Dedifferentiated amniotic fluid mesenchymal stem cell (primary cell): Measurements from ENCODE around the gene SLC28A1.
"Not testable (repeated sequence)": the region's sequence is repeated elsewhere in the genome, so short reads cannot be mapped to it uniquely, and the experiment has no call there.

Experiments
- DNase-seq: peaks from one replicate; pipeline ENCODE4 v3.0.0-alpha.2; 2016; ENCODE audit errors: extremely low spot score

Gene SLC28A1

DNA sequence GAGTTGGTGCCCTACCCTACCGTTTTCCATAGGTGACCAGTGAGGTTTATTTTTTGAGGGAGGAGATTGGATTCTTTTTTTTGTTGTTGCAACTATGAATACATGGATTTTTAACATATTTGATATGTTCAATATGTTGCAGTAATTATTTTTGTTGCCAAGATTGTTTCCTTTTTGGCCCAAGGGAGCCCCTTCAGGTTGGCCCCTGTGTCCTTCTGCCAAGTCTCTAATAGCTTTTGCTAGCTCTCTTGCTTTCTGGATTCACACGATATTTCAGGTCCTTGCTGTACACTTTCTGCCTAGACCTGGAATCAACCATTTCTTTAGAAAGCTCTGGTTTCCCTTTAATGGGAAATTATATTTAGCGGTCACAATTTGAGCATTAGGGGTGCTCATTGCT is 22.7 kb upstream of the SLC28A1 start:
- no peak for DNase-seq

DNA sequence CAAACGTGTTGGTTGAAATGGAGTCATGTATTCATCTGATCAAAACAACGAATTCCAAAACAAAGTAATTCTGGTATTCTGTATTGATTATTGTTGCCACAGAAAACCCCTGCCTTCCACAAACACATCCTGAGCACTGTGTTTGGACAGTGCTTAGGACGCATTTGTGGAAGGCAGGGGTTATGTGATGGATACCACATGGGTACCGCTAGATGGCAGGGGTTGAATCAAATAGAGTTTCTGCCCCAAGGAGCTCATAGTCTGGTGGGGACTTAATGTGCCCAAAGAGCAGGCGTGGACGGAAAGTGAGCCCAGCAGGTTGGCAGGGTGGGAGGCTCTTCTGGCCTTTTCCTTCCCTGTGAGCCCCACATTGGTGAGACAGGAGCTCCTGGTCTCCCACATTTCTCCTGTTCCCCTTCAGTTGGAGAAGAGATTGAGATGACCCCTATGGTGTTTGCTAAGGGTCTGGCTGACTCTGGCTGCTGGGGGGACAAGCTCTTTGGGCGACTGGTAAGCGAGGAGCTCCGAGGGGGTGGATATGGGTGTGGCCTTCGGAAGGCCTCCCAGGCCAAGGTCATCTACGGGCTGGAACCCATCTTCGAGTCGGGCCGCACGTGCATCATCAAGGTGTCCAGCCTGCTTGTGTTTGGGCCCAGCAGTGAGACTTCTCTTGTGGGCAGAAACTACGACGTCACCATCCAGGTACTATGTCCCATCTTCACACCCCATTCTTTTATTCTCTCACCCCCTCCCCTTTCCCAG is 22.1 kb upstream of the SLC28A1 start:
- no peak for DNase-seq

DNA sequence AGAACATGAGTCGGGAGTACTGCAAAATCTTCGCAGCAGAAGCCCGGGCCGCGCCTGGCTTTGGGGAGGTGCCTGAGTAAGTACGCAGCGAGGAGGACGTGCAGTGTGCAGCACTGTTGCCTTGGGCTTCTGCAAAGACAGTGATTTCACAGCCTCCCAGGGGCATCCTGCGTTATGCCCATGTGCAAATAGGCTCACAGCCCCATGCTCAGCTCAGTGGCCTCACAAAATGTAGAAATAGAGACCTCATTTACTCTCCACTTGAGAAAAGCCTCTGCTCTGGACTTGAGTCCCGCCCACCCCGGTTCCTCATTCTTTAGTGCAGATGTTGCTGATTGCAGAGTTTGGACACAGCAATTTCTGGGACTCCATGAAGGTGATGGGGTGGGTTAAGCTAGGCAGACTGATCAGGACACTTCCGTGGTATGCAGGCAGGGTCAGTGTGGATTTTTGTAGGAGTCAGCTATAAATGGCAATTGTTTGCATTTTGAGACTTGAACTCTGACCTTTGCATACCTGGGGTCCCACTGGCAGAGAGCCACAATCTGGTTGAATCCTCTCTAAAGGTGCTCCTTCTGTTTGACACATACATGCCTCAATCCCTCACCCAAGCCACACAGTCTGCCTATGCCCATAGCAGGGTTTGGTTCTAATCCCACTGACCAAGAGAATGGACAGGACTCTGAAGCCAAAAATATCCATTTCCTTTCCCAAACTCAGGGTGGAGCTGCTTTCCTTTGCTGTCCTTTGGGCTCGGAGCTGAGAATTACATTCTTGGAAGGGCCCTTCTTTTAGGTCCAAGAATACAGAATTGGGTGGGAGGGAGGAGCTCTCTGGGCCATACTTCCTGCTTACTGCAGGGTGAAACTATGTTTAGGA is 20.7 kb upstream of the SLC28A1 start:
- no peak for DNase-seq

DNA sequence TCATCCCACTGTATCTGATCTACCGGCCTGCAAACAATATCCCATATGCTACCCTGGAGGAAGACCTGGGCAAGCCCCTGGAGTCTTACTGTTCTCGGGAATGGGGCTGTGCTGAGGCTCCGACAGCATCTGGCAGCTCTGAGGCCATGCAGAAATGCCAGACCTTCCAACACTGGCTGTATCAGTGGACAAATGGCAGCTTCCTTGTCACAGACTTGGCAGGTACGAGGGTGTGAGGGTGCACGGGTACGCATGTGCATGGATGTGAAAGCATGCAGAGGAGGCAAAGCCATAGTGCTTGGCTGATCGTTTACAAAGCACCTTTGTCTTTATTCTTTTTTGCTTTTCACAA is 20.0 kb upstream of the SLC28A1 start:
- no peak for DNase-seq

DNA sequence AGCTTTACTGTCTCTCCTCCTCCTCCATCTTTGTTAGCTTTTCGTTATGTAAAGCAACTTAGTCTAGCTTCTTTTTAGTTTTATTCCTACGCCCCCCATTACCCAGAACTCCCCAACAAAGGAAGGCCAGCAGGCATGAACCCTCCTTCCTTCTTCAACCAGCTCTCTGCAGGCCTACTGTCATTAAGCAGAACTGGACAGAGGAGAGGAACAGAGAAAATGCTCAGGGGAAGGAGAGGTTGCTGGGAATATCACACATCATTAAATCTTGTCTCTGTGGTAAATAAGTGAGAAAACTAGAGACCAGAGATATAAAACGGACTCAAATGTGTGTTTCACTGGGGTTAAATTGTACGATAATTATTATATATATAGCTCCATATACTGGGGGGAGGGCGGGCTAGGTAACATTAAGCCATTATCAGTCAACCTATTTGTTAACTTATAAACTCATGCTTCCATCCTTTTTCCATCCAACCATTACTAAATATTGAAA is 19.3 kb upstream of the SLC28A1 start:
- DNase-seq: no peak

DNA sequence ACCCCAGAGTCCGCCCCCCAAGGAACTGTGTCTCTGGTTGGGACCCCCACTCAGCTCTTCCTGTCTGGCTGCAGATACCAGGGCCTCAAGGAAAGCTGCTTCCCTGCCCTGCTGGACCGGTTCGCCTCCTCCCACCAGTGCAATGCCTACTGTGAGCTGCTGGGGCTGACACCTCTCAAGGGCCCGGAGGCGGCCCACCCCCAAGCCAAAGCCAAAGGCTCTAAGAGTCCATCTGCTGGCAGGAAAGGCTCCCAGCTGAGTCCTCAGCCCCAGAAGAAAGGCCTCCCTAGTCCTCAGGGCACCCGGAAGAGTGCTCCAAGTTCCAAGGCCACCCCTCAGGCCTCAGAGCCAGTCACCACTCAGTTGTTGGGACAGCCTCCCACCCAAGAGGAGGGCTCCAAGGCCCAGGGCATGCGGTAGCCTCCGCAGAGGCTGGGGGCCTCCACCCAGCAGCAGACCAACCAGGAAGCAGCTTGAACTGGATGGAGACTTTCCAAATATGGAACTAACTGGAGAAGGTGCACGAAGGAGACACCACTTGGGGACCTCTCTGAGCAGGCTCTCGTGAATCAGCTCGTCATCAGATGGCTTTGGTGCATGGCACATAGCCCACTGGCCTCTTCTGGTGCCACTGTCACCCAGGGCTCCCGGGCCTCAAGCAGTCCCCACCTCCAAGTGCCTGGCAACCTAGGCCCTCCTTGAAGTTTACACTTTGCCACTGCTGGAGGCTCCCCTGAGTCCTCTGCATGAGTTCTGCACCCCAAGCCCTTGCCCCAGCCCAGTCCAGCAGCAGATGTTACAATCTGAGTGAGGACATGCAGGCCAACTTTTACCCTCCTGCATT is 16.2 kb upstream of the SLC28A1 start:
- no peak for DNase-seq

DNA sequence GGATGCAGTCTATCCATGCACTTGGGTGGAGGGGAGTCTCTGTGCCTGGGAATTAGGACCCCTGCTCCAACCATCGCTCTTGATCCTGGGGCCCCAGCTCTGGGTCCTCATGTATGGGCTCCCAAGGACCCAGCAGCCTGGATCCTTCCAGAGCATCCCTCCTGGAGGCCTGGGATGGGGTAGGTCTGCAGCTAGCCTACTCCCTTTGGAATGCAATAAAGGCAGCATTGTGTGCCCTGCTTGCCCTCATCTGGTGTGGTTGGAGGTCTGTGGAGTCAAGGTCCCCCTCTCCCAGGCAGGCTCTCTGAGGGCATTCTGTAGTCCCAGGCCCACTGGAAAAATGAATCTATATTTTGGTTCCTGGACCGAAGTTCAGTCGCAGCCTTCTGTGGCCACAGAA is 15.0 kb upstream of the SLC28A1 start:
- DNase-seq: no peak

DNA sequence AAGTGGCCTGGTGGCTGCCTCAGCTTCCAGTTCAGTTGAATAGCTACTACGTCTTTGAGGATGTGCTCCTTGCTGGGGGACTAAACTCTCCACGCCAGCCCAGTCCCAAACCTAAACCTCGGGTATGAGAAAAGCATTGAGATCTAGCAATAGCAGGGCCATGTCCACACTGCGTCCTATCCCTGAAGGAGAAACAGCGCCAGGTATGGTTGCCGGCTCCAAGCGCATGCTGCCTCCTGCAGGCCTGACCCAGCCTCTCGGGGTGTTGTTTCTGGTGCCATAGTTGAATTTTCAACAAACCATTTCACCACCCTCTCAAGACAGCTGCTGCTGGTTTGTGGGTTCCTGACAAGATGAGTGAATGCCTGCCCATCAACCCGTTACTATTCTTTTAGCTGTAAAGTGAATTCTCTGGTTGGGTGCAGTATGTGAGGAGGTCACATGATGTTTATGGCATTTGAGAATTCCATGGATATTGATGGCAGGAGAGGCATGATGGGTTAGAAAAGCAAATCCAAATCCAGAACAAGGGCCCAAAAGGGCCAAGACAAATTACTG is 13.0 kb upstream of the SLC28A1 start:
- no peak for DNase-seq

DNA sequence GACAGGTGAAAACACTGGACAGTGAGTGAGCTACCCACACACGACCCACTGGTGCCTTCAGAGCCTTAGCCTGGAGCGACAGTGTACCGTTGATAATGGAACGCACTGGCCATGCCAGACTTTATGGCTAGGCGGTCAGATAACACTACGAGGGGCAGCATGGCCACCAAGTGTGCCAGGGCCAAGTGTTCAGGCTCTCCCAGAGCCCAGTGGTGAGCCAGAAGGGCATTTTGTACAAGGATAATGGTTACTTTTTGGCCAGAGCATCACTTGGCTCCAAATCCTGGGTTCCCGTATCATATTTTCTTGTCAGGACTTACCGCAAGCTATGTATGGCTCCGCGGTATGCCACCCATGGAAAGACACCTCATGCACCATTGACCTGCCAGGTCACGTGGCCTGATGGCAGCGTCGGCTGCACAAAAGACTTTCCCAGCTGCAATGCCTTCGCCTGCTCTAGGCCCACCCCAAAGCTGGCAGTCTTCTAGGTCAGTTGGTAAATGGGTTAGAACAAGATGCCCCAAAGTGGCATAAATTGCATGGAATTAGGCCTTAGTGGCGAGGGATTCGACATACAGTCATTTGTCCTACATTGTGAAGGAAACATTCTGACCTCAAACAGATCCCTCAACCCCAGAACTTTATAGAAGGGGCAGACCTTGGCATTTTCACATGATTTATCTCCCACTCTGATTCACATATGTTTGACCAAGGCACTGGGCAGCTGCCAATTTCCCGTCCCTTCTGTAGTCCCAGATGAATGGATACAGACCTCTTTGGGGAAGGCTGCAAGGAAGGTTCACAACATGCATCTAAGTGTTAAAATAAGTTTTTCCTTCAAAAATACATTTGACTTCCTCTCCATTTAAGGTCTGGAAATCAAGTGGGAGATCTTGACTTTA is 12.2 kb upstream of the SLC28A1 start:
- DNase-seq: no peak

DNA sequence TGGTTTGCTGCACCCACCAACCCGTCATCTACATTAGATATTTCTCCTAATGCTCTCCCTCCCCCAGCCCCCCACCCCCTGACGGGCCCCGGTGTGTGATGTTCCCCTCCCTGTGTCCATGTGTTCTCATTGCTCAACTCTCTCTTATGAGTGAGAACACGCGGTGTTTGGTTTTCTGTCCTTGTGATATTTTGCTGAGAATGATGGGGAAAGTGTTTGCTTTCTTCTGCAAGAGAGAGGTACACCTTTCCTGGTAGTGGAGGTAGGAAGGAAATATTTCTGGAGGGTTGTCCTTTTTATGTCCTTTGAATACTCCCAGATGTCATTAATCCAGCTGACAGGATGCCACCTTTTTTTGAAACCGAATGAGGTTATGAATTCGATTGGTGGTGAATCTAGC is 10.5 kb upstream of the SLC28A1 start:
- no peak for DNase-seq

DNA sequence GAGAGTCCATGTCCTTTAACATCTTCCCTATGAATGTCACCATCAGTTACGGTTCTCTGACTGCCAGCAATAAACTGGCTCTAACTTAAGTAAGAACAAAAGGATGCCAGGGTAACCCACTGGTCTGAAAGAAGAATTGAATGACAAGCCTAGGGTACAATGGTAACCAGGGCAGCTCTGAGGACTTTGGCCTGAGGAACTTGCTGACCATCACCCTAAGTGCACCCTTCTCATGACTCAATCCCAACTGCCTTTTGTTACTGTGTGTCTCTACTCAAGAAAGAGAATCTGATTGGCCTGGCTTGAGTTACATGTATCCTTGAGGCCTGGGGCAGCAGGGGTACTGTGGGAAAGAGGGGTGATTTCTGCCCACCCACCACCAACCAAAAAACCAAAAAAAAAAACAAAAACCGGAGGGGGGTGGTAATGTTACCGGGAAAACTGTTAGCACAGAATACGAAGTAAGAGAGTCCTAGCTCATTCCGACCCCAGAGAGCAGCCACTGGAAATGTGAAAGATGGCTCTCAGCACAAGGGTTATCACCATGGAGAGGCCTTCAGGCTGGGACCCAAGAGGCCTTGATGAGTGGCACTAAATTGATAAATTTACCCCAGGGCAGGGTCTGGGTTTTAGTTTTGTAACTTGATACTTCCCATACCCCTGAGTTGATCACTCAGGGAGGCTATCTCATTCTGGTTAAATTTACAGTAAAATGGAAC is 9.3 kb upstream of the SLC28A1 start:
- no peak for DNase-seq

DNA sequence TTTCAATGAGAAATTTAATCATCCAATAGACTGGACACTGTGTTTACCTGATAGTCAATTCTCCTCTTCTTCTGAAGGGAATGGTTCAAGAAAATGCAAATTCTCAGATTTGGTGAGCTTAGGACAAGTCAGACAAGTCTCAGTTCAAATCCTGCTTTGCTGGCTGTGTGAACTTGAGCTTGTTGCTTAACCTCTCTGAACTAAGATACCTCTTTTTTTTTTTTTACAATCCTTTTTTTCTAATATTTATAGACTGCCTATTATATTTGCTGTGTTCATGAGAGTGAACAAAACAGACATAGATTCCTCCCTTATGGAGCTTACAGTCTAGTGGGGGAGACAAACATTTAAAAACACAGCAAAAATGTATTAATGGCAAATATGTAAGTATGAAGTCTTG is 8.2 kb upstream of the SLC28A1 start:
- DNase-seq: no peak

DNA sequence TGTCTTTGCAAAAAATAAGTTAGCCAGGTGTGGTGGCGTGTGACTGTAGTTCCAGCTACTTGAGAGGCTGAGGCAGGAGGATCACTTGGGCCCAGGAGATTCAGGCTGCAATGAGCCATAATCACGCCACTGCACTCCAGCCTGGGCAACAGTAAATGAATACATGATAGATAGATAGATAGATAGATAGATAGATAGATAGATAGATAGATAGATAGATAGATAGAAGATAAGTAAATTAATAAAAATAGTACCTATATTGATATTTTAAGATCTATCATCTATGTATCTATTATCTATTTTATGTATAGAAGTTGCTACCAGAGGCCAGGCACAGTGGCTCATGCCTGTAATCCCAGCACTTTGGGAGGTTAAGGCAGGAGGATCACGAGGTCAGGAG is 6.8 kb upstream of the SLC28A1 start:
- DNase-seq: not testable (repeated sequence)

DNA sequence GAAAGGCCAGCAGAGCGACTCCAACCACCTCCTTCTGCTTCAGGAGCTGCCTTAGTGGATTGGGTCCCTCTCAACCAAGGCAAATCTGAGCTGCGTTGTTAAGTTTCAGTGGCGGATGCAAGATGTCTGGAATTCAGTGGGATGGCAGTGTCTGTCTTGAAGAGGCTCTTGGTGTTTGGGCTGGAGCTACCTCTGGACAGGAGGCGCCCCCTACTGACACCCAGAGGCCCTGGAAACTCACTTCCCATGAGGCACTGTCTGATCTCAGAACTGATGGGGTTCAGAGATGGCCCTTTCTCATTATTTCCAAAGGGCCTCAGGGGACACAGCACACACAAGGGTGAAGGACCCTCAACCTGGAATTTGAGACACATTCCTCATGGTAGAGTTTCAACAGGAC is 6.0 kb upstream of the SLC28A1 start:
- DNase-seq: no peak

DNA sequence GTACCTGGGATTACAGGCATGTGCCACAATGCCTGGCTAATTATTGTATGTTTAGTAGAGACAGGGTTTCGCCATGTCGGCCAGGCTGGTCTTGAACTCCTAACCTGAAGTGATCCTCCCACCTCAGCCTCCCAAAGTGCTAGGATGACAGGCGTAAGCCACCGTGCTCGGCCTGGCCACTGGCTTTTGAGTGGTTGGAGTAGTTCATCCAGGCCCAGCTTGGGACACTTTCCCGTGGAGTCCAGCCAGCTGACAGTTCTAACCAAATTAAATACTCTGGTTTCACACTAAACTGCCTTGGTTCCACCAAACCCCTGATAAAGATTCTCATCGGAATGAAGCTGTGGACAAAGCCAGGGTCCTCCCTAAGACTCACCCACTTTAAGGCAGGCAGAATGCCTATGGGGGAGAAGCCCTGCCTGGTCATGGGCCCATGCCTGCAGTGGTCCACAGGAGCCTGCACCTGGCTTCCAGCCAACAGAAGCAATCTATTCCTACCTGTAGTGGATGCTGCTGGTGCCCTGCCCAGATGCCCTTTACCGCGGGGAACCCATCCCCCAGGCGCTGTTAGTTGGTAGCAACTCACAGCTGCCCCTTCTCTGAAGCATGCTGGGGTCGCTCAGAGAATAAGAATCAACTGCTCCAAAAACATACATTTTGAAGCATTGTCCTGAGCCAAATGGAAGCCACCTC is 5.2 kb upstream of the SLC28A1 start:
- no peak for DNase-seq

DNA sequence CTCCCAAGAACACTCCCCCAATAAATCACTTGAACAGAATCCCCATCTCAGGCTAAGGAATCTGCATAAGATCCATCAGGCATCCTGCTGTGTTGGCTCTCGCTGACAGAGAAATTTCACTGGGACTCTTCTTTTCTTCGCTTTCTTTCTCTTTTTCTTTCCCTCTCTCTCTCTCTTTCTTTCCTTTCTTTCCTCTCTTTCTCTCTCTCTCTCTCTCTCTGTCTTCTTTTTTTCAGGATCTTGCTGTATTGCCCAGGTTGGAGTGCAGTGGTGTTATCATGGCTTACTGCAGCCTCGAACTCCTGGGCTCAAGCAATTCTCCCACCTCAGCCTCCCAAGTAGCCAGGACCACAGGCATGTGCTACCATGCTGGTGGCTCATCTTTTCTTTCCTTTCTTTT is 4.5 kb upstream of the SLC28A1 start:
- no peak for DNase-seq

DNA sequence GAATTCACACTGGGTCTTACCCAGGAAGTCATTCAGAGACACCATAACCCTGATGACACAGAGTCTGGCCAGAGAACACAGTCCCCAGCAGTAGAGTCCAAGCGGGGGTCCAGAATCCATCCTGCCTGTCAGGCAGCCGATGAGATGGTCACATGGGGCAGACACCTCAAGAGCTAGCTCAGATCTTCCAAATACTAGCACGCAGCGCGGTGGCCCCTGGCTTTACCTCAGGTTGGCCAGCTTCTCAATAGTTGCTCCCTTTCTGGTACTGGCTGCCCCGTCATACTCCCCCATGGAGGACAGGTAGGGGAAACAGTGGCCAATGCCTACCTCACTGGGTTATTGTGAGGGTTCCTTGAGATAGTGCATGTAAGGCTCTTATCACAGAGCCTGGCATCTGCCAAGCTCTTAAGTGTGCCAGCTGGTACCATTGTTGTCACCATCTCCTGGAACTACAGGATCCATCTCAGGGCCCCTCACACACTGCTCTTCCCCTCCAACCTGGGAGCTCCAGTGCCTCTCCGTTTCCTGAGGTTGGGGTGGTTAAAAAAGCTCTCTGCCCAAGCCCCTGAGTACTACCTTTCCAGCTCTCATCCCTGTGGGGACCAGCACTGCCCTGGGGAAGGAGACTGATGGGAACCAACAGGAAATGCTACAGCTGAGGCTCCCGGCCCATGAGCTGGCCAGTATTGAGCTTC is 3.5 kb upstream of the SLC28A1 start:
- DNase-seq: no peak

DNA sequence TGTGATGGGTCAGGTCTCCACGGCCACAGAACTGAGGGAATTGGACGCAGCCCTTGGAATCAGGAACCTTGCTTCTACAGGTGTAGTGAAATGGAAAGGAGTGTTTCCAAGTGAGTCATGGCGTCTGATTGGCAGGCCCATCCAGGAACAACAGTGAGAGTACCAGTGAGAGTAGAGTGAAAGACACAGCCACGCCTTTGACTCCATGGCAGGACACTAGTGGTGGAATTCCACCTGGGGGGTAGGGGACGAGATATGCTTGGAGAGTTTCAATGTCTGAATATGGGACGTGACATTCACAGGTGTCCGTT is 3.0 kb upstream of the SLC28A1 start:
- no peak for DNase-seq

DNA sequence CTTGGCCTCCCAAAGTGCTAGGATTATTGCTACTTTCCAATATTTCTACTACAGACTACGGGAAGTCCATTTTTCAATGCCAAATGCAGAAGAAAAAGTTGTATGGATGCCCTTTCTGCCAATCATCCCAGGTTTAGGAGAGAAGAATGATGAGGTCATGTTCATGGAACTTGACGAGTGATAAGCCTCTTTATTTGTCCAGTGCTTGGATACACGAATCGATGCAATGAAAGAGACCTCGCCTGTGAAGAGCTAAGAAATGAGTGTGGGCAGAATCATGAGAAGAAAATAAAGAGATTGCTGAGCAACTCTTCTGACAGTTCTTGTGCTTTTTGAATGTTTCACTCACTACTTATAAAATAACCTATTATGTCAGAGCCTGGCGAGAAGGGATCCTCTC is 996 bp upstream of the SLC28A1 start:
- DNase-seq: no peak
